ENCODE measurements around the gene NRG3. TPM values are rescaled to one million over a fixed set of nuclear protein-coding genes. Genes with fewer than 3 reads are reported as not detected.
"Not testable (repeated sequence)": the region's sequence is repeated elsewhere in the genome, so short reads cannot be mapped to it uniquely, and the experiment has no call there.

The NRG3 gene
- total RNA-seq, 1 donor from 2014 or later = 0.39 TPM

DNA sequence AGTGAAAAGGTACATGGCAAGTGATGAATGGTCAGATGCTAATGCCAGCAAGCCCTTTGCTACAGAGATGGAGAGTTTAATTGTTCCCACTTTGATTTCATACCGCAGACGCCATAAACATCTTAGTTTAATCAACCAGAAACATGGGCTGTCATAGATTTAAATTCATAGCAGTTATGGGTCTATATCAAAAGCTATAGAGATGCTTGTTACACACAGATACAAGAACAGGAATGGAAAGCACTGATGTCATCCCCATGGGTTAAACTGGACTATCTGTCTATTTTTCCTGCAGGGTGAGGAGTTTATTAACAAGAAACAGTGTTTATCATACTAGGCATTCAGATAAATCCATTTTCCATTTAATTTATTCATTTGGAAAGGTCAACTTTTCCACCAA is 409.2 kb downstream of the NRG3 start:
- no peak for DNase-seq

DNA sequence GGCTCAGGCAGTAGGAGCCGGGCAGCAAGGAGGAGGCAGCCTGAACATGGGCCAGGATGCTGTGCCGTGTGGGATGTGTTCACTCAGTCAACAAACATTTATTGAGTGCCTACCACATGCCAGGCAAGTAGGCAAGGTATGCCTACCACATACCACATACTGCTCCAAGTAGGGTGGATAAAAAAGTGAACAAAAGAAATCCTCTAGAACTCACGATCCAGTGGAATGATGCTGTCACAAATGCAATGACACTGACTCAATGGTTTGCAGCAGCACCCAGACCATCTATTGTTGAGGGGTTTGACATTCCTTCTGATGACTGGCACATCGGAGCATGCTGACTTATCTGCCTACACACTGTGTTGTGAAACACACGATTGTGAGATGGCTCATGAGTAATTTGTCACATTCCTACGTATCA is 413.5 kb downstream of the NRG3 start:
- no peak for DNase-seq

DNA sequence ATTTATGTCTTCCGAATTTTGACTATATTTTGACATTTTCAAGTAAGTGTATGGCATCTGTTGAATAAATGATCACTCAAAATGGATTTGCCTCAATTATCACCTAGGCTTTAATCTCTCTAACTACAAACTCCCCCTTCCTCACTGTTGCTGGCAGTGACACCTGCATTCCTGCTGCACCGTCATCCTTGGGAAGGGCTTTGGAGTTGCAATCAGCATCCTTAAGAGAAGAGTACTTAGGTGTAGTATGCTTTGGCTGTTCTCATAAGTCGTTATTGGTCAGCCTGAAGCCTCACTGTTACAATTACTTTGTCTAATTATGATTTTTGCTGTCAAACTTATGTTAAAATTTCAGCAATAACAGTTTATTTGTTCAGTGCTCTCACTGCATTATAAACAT is 415.0 kb downstream of the NRG3 start:
- DNase-seq = peak; percentile 24

DNA sequence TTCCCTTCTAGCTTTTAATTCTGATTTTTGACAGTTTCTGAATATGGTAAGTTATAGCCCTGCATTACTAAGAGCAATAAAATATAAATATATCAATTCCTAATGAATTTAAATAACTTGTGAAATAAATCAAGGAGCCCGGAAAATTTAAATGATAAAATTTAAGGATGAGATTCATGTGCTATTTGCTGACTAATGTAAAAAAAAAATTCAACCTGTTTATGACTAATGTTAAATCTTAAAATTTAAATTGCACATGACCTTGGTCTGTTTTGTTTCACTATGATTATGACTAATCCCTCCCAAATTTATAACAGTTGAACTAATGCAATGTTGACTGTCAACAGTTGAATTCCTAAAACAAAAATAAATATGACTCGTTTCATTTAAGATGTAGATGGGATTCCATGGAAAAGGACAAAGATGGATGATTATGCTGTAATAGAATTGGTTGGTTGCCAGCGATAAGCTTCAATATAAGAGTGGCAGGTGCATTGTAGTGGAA is 419.9 kb downstream of the NRG3 start:
- DNase-seq = no peak

DNA sequence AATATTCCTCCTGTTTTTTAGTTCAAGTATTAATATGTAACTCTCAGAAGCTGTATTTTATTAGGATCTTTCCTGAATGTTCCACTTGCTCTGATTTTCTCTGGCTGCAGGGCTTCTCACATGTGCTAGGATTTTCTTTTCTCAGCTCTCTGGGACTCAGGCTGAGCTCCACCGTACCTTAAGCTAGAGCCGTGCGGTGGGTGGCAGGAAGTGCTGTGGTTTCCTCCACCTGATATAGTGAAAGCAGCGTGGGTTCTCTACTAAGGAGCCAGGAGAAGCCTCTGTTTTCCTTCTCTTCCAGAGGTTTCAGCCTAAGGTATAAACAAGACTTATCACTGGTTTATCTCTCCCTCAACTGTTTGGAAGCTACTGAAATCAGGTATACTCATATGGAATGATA is 433.6 kb downstream of the NRG3 start:
- no peak for DNase-seq

DNA sequence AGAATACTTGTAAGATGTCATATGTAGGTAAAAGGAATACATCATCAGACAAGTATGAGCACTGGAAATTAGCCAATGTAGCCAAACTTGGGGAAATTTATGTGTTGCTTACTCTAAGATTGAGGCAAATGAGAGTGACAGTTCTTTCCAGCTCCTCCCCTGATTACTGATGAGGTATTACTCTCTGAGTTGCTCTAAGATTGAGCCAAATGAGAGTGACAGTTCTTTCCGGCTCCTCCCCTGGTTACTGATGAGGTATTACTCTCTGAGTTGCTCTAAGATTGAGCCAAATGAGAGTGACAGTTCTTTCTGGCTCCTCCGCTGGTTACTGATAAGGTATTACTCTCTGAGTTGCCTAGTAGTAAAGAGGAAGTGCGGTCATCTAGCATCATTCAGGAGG is 435.8 kb downstream of the NRG3 start:
- DNase-seq = no peak

DNA sequence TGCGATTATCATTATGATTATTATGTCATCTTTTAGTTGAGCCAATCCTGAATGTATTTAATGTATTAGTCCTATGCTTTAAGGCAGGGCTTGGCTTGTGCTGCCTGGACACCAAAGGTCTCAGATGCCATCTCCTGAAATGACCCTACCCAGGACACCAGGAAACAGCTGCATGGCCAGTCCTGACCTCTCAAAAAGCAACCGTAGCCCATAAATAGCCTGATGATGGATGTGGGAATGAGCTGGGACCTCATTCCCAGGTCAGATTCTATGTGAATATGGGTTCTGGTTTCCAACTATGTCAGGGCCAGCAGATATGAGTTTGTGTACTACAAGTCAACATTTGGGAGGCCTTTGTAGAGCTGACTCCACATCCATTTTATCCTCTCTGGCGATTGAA is 438.4 kb downstream of the NRG3 start:
- no peak for DNase-seq

DNA sequence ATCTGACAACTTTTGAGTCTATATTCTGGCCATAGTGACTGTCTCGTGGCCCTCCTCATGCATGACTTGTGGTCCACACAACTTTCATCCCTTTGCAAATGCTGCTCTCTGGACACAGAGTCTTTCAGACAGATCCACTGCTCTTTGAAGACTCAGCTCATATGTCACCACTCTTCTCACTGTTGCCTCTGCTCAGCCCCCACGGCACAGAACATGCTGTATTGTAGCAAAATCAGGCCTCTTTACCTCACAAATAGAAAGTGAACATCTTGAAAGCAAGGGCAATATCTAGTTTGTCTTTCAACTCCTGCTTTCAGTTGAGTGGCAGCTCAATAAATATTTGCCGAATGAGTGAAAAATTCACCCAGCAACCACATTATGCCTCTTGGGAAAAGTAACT is 443.5 kb downstream of the NRG3 start:
- DNase-seq = no peak

DNA sequence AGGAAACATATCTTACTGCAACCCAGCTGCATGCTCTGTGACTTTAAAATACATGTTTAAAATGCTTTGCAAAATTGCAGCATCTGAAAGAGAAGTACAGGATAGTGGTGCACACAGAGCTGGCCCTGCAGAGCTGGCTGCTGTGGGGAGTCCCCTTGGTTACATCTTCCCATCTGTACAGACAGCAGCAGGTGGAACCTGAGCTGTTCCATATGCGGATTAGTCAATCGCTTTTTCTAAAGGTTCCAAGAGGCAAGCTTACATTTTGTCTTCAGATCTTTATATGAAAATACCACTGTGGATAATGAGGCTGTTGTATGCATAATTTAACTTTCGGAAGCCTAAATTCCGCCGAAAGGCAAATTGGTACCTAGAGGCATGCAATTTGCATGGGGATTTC is 444.1 kb downstream of the NRG3 start:
- peak; percentile 21 for DNase-seq

DNA sequence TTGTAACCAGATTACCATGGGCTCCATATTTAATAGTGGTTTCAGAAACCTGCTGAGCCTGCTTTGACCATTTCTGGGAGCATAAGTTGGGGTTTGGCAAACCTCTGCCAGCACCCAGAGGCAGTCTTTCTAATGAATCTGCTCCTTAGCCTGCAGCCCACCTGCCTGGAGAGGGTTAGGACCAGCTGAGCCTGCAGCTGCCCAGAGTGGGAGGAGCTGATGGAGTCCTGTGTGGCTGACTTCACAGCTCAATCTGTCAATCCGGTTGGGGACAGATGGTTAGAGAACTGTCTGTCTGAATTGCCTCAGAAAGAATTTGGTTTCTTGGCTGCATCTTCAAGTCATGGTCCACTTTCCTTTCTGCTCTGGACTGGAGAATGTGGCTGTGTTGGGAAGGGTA is 444.6 kb downstream of the NRG3 start:
- no peak for DNase-seq

DNA sequence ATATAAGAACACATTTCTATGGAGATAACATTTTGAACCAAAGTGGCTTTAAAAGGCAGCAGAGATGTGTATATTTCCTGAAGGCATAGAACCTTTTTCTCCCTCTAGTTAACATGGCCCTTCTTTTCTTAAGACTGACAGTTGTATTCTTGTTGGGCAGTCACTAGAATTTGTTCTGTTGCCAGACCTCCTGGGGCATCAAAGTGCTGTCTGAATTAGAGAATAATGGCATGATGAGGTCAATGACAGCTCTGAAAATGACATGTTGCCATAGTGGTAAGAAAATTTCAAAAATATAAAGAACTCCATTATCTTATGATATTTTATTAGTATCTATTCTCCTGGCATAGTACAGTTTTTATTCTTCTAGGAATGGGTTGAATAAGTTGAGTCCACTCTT is 446.7 kb downstream of the NRG3 start:
- DNase-seq = no peak

DNA sequence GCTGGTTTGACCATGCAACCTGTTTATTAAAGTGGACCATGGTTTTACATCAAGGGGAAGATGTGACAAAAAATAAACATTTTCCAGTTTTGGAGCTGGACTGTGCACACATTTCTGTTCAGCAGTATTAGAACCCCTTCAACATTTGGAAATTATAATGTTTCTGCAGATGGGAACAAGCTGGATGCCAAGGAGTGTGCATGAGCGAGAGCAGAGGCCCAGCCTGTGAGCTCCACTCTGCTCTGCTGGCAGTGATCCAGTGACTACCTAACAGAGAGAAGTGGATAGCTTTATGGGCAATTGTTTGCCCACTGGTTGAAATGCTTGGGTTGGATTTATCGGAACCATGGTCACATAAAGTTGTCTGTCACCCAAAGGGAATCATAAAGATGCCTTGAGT is 456.7 kb downstream of the NRG3 start:
- DNase-seq = no peak

DNA sequence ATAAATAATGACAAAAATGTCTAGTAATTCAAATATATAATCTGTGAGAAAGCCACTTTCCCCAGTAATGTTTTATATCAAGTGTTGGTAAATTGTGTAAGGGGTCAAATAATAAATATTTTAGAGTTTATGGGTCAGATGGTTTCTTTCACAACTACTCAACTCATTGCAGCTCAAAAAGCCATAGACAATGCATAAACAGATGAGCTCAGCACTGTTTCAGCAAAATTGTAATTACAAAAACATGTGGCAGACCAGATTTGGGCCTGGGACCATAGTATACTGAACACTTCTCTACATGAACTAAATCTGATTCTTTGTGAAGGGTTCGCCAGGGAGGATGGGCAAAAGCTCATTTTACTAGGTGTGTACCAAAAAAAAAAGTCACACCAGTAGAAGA is 460.8 kb downstream of the NRG3 start:
- DNase-seq = peak; percentile 78

DNA sequence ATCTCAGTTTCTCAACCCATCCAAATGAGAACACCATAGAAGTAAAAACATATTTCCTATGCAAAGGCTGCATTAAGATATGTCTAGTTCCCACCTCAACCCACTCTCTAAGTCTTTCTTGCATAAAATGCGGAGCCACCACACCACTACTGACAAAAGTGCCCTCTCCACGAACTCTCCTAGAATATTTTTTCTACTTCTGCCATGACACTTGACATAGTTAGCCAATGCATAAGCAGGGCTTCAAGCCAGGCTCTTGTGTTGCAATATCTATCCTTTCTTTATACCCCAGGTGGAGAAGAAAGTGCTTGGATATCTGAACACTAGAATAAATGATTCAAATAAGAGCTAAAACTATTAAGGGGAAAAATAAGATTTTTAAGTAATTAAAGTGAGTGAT is 465.2 kb downstream of the NRG3 start:
- DNase-seq = no peak

DNA sequence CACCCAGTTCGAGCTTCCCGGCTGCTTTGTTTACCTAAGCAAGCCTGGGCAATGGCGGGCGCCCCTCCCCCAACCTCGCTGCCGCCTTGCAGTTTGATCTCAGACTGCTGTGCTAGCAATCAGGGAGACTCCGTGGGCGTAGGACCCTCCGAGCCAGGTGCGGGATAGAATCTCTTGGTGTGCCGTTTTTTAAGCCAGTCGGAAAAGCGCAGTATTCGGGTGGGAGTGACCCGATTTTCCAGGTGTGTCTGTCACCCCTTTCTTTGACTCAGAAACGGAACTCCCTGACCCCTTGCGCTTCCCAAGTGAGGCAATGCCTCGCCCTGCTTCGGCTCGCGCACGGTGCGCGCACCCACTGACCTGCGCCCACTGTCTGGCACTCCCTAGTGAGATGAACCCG is 474.6 kb downstream of the NRG3 start:
- DNase-seq = not testable (repeated sequence)

DNA sequence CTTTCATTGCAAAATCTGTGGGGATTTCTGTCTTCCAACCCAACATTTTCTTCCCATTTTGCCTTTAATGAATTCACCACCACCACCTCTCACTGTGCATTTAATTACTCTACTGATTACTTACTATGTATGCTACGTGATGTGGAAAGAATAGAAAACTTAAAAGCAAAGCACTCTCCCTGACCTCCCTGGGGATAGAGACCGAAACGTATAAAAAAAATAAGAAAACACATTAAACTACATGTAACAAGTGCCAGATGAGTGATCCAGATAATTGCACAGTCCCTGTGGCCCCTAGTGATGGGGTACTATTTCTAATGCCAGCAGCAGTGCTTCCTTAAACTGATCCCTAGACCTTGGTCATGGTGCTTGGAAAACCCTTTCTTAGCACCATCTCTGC is 478.4 kb downstream of the NRG3 start:
- DNase-seq = no peak

DNA sequence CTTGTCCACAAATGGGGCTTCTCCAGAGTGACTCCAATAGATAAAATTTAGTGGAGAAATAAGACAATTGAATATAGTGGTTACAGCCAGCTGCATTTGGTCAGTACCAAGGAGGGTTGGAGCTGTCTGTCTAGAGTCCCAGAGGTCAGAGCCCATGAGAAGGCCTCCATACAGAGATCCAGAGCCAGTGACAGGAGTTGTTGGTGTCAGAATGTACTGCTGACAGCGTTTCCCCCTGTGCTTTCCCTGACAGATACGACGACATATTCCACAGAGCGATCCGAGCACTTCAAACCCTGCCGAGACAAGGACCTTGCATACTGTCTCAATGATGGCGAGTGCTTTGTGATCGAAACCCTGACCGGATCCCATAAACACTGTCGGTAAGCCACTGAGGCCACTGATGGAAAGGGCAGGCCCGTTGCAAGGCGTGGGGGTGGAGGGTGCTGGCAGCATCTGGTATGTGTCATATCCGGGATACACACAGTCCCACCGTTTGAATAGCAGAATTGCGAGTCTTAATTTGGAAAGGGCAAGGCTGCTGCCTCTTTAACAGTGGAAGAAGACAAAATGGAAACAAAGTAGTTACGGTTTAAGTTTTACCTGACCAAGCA is 483.6 kb downstream of the NRG3 start:
- DNase-seq = no peak

DNA sequence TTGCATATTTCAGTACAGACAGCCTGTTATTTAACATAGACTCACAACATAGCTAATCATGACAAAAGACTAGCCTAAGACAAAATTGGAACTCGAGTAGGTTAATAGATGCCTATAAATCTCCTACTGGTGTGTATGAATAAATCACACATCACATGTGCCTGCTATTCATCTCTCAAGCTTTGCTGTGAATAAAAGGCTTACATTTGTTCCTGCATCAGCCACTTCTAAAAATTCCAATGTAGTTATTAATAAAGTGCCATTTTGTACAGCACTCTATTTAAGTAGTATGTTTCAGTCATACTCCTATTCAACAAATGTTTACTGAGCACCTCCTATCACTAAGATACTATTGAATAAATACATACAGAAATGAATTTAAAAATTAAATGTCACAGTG is 486.3 kb downstream of the NRG3 start:
- DNase-seq = no peak

DNA sequence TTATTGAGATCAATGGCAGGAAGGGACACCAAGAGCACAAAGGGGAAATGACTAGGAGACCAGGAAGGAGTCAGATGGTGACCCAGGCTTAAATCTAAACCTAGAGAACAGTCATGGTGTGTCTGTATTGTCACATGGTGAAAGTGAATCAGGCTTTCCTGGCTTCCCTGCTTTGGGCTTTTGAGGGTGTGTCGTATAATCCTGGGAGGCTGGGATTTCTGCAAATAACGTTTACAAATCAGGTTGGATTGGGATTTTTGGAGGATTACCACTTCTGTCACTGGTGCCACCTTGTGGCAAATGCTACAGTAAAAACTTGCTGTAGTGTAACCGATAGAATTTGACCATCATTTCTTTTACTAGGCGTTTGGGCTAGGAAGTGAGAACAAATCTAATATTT is 502.6 kb downstream of the NRG3 start:
- DNase-seq = no peak

DNA sequence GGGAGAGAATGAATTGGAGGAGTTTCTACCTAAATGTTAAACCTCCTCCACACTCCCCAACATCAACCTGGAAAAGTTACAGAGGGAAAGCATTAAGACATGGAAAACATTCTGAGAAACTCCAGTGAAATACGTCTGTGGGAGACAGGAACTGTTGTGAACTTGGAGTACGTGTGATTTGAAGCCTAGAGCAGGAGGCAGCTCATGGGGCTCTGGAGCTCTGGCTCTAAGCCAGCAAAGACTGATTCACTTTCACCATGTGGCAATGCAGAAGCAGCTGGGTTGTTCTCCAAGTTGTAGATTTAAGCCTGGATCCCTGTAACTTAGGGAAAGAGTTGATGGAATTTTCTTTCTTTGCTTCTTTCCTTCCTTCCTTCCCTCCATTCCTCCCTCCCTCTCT is 503.2 kb downstream of the NRG3 start:
- DNase-seq = peak; percentile 30

DNA sequence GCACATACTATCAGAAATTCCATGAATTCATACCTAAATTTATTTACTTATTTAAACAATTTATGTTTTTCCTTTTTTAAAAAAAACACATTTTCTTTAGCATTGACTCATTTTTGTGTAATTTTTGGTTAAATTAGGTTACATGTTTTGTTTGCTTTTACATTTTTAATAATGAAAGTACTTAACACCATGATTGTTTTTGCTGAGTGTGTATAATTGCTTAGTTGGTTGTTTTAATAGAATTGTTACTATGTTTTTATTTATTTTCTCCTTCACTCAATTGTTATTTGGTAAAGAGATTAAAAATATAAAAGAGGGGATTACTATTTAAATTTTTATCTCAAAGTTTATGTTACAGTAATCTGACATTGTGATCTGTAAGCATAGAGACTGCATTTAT is 508.4 kb downstream of the NRG3 start:
- DNase-seq = no peak

DNA sequence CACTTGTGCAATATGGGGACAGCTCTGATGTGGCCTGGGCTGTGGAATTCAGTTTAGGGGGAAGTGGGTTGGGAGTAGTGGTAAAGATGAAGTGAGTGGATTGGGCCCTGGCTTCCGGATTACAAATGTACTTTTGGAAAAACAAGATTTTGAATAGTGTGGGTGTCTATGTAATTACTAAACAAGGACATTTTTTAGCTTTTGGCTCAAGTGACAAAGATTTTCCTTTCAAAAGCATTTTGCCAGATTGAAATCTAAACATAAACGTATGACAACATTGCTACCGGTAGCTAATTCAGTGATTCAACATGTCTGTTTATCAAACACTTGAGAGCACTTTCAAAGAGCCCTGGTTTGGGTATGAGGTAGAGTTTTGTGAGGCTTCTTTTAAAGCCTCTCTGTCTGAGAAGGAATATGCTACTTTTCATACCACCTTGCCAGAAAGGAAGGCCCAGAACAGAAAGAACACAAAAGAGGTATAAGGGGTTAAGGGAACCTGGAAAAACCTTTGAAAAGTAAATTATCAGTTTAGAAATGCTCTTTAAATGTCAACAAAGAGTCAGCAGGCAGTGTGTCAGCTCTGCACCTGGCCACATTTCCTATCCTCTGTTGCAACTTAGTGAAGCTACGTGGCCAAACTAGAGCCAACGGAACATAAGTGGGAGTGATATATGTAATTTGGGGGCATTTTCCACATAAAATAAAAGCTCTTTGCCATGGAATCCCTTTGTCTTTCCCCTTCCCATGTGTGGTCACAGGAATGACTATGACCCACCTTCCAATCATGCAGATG is 516.1 kb downstream of the NRG3 start:
- no peak for DNase-seq

DNA sequence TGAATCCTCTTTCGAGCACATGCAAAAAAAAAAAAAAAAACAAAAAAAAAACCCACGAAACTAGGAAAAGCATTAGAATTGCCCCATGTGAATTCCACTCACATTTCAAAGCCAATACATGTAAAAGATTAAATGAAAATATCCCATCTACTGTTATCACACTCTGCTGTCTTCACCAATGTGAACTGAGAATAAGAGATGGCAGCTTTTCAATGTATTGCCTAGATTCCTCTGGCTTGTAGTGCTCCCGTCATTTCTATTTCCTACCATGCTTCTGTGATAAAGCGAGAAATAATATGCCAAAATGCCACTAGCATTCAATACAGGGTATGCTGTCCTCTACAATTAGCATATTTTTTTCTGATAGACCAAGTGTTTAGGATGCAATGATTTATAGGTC is 517.0 kb downstream of the NRG3 start:
- no peak for DNase-seq

DNA sequence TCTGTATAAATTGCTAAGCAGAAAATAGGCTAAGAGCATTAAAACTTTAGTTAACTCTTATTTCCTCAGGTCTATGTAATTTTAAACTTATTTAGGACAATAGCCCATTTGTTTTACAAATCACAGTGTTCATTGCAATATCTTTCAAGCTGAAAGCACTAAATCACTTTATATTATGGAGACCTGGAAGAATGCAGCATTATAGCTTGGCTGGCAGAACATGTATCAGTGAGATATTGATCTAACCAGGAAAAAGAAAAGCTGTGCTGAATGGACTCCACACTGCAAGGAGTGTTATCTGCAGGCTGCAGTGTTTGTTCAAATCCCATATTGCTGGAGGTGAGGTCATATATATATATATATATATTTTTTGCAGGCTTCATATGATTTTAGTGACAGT is 517.5 kb downstream of the NRG3 start:
- no peak for DNase-seq

Data from skin of body (tissue), 2 donors.